K562 (cell line): Measurements from ENCODE around the gene BEST1. TPM values are rescaled to one million over a fixed set of nuclear protein-coding genes. Genes with fewer than 3 reads are reported as not detected.

Experiments used
- ATF1 ChIP-seq, 2 experiments: fragments of 450-650 bp in 1 of 2; IDR thresholded peaks; 2 replicates each; pipeline ENCODE4 v1.6.1; 2016; ENCODE audit warnings: missing compliant biosample characterization in 1 of 2, missing genetic modification characterization in 1 of 2
- EP300 ChIP-seq: IDR thresholded peaks from 2 replicates; pipeline ENCODE4 v1.6.1; 2012; ENCODE audit warnings: low read length, improper control_type of control experiment
- FOXA1 ChIP-seq: fragments of 450-650 bp; IDR thresholded peaks from 2 replicates; pipeline ENCODE4 v1.6.1; 2016; ENCODE audit warnings: mild to moderate bottlenecking, borderline replicate concordance
- GATAD2A ChIP-seq: fragments of 450-650 bp; IDR thresholded peaks from 2 replicates; pipeline ENCODE4 v1.6.1; 2017
- GTF2E2 ChIP-seq: fragments of 200-800 bp; sonication (Bioruptor generic); IDR thresholded peaks from 2 replicates; pipeline ENCODE4 v1.6.1; 2016; ENCODE audit warnings: missing genetic modification characterization, missing compliant biosample characterization
- NFE2 ChIP-seq: IDR thresholded peaks from 2 replicates; pipeline ENCODE4 v1.6.1; 2014; ENCODE audit warnings: antibody characterized with exemption, low read depth
- NR4A1 ChIP-seq, 2 experiments: fragments of 250-450 bp in 1 of 2; fragments of 450-650 bp in 1 of 2; sonication (Bioruptor Pico) in 1 of 2; IDR thresholded peaks; 2 replicates each; pipeline versions ENCODE4 v1.4.0 to v1.6.1; 2016 to 2020; ENCODE audit warnings: mild to moderate bottlenecking in 2 of 2, missing compliant biosample characterization in 1 of 2, missing genetic modification characterization in 1 of 2, moderate library complexity in 1 of 2
- PTRF ChIP-seq: fragments of 450-650 bp; IDR thresholded peaks from 2 replicates; pipeline ENCODE4 v1.6.1; 2016; ENCODE audit warnings: mild to moderate bottlenecking, missing genetic modification characterization, missing compliant biosample characterization
- TAF1 ChIP-seq: IDR thresholded peaks from 2 replicates; pipeline ENCODE4 v1.6.1; 2011; ENCODE audit warnings: mild to moderate bottlenecking, low read length, moderate library complexity; ENCODE audit not compliant: insufficient read depth, control insufficient read depth, severe bottlenecking; ENCODE audit errors: extremely low read depth
- ZNF23 ChIP-seq: fragments of 250-450 bp; sonication (Bioruptor Pico); IDR thresholded peaks from 2 replicates; pipeline ENCODE4 v1.4.0; 2020; ENCODE audit warnings: mild to moderate bottlenecking
- ZNF75A ChIP-seq: fragments of 450-650 bp; formaldehyde crosslinking; IDR thresholded peaks from 2 replicates; pipeline ENCODE4 v1.4.0; 2020; ENCODE audit warnings: mild to moderate bottlenecking
- polyA plus RNA-seq, 8 experiments: library from polyadenylated mRNA; depleted of rRNA in 4 of 8; stranded (reverse) in 5 of 8; unstranded in 3 of 8; fragments of >200 nt; fragmentation: Nextera tagmentation in 2 of 8; fragmentation: Illumina TruSeq in 1 of 8; extraction: Ambion mirVana in 2 of 8; extraction: Trizol in 1 of 8; gene quantifications; 2 replicates each; pipeline versions ENCODE4 v1.2.1 to v1.2.3, GENCODE V29; 2011 to 2014; ENCODE audit warnings: inconsistent platforms in 1 of 8, missing spikeins in 1 of 8
- total RNA-seq, 7 experiments: library from RNA; depleted of rRNA in 6 of 7; stranded (reverse); fragments of >200 nt in 6 of 7; fragmentation: Illumina TruSeq in 2 of 7; extraction: Trizol in 2 of 7; gene quantifications; 2 replicates each; pipeline versions ENCODE4 v1.2.1 to v1.2.3, GENCODE V29; 2011 to 2021; ENCODE audit warnings: low replicate concordance in 1 of 7
- TF ChIP-seq, protein P1 (sequence below): fragments of 250-450 bp; sonication (Bioruptor Pico); IDR thresholded peaks from 2 replicates; pipeline ENCODE4 v1.5.0; 2021; ENCODE audit warnings: mild to moderate bottlenecking, moderate library complexity
- TF ChIP-seq, protein P2 (sequence below): fragments of 450-650 bp; formaldehyde crosslinking; IDR thresholded peaks from 2 replicates; pipeline ENCODE4 v1.4.0; 2020; ENCODE audit warnings: mild to moderate bottlenecking, mixed read lengths
- TF ChIP-seq, protein P3 (sequence below): fragments of 450-650 bp; IDR thresholded peaks from one replicate; pipeline ENCODE4 v1.6.1; 2018; ENCODE audit warnings: mild to moderate bottlenecking, moderate library complexity; ENCODE audit not compliant: partially characterized antibody

Gene BEST1
- total and polyA plus RNA-seq, 9 of the 15 experiments (the other 6 are each of a cell fraction or from before 2014, with no cell fraction given), result 0.07 to 1.3 (median 0.40) TPM

DNA sequence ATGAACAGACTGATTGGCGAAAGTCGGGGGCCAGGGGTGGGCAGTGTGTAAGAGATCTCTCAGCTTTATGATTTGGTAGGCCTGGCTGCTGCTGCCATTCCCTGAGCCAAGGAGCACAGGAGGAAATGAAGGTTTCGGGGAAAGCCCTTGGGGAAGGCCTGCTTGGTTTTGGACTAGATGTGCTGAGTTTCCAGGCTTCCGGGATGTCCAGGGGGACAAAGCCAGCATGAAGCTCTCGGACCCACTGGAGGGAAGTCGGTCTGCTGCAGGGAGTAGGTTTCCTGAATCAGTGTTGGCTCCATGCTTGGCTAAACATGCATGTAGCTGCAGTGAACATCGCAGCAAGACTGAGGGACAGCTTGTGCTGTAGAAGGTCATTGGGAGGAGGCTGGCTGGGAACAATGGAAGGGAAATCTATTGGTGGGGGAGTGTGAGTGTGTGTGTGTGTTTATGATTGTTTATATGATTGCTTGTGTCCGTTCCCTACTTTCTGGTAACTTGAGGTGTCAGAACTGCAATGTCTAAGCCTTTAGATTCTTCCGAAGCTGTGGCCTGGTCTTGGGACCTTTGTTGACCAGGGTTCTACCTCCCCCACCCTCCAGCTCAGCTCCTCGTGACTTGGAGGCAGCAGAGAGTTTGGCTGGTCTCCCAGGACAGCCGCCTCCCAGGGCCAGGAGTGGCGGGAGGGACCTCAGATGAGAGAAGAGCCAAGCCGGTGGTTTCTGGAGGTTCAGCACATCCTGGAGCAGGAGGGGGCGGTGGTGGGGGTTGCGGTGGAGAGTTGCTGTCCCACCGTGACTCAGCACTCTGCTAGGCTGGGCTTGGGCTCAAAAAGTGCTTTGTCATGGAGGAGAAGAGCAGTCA, 21.3 kb downstream of the BEST1 start (continued):
- TF ChIP-seq, protein P1, sequence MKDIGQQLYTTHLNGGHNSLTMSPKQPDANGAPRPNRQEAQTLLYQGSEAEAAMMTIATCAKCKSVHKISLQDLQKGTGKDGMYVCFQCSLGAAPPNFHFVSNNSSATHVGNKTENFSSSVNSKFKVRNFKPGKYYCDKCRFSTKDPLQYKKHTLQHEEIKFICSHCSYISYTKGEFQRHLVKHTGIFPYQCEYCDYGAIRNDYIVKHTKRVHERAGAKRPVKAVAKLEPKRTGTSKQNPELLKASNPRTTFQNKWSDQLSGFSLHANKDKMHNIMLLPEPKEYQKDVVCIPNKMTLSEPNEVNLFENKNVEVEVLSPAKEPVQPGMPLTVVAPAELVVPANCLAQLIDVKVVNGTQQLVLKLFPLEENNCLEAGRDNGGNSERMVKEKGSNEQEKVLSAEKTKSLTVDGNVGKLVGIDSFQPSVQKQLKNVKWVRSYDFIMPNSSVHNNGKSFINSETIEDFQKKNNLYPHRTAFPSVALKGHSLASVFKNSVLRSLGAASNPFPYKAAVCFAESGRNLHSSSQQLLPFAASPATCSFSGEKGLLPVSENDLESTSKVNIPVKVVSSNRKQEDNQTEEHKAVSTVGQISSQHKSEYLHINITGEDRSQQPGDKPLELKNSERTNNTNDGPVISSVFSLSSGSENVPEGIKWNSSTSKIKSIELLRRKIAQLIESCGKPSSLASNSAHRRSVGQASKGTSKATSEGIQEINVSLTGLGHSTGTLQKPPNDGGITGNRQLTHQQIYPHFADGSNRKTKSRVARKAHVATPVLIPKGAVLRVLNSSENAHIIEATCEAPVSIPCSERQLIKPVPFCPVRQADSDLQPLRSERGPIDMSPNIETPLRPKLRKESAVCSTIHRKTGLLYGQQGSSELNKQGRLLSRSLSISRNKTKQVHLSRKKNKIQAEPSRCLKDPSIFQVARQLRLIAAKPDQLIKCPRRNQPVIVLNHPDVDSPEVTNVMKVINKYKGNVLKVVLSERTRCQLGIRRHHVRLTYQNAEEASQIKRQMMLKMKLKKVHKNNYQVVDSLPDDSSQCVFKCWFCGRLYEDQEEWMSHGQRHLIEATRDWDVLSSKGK, result no peak
- TF ChIP-seq ATF1 (CRISPR knock-in tag; IDR thresholded peaks at IDR 0.05), result no peak
- peak; percentile 59 for TF ChIP-seq ATF1 (tag; IDR thresholded peaks at IDR 0.05)
- TF ChIP-seq PTRF, result 0 out of 2 replicates have a peak, but pooled peaks have one; percentile 7
- TF ChIP-seq, protein P2, sequence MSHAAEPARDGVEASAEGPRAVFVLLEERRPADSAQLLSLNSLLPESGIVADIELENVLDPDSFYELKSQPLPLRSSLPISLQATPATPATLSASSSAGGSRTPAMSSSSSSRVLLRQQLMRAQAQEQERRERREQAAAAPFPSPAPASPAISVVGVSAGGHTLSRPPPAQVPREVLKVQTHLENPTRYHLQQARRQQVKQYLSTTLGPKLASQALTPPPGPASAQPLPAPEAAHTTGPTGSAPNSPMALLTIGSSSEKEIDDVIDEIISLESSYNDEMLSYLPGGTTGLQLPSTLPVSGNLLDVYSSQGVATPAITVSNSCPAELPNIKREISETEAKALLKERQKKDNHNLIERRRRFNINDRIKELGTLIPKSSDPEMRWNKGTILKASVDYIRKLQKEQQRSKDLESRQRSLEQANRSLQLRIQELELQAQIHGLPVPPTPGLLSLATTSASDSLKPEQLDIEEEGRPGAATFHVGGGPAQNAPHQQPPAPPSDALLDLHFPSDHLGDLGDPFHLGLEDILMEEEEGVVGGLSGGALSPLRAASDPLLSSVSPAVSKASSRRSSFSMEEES (CRISPR knock-in tag), result peak; percentile 89
- peak; percentile 96 for TF ChIP-seq NFE2
- TF ChIP-seq GATAD2A, result no peak
- TF ChIP-seq ZNF75A (CRISPR knock-in tag), result no peak
- no peak for TF ChIP-seq ZNF23 (CRISPR knock-in tag)
- TF ChIP-seq NR4A1 (CRISPR knock-in tag; IDR thresholded peaks at IDR 0.05), result no peak
- TF ChIP-seq NR4A1 (tag; IDR thresholded peaks at IDR 0.05), result peak; percentile 72; the same call in 1 of the 2 replicates
- TF ChIP-seq GTF2E2 (tag), result peak; percentile 67
- TF ChIP-seq, protein P3, sequence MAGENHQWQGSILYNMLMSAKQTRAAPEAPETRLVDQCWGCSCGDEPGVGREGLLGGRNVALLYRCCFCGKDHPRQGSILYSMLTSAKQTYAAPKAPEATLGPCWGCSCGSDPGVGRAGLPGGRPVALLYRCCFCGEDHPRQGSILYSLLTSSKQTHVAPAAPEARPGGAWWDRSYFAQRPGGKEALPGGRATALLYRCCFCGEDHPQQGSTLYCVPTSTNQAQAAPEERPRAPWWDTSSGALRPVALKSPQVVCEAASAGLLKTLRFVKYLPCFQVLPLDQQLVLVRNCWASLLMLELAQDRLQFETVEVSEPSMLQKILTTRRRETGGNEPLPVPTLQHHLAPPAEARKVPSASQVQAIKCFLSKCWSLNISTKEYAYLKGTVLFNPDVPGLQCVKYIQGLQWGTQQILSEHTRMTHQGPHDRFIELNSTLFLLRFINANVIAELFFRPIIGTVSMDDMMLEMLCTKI, result no peak
- peak; percentile 75 for TF ChIP-seq TAF1
- TF ChIP-seq FOXA1, result no peak
- peak; percentile 93 for TF ChIP-seq EP300
